Stimulated activated CD4-positive, alpha-beta T cell treated with anti-CD3 and anti-CD28 coated beads, Interleukin-2, amount 100 ng/mL, for 48 hours (primary cell): Measurements from ENCODE around the gene C3orf62.
A peak's percentile ranks its signal among the peaks of the same experiment; 100 is the strongest.

Source experiments
- DNase-seq, 2 donors: peaks; one replicate each; pipeline ENCODE4 v3.0.0-alpha.2; 2020

Gene C3orf62

GRCh38 chr3:49276475-49277382 lies at the start of gene C3orf62:
Gene C3orf62 (minus strand): TSS chr3:49277232. CDS start chr3:49276872, 360 bp downstream.
- peak; percentile 73 to 74 for DNase-seq

- no peak for DNase-seq
These were observed 47.7 kb upstream of the C3orf62 start for GRCh38 chr3:49324768-49325167.

GRCh38 chr3:49316696-49317457 lies 39.8 kb upstream of the C3orf62 start:
- no peak for DNase-seq

GRCh38 chr3:49313896-49314688 lies 37.1 kb upstream of the C3orf62 start:
- DNase-seq, result no peak

DNA sequence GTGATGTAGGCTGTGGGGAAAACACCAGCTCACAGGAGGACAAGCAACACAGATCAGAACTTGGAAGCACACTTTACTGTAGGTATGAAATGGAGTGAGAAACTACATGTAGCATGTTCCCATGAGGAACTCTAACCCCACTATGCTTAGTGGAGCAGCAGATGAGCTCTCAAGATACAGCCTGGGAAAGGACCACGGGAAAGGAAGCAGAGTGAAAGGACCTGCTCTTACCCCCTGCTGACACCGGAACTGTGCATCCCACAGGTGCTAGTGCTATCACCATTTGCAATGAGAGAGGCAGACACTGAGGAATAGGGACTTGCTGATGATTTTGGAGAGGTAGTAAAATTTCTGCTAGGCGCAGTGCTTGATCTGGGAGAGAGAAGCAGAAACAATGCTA lies 34.3 kb upstream of the C3orf62 start:
- DNase-seq, result no peak

- no peak for DNase-seq
These were observed 33.6 kb upstream of the C3orf62 start for GRCh38 chr3:49310677-49311076.

GRCh38 chr3:49305608-49306007 lies 28.6 kb upstream of the C3orf62 start:
- DNase-seq, result no peak

DNA sequence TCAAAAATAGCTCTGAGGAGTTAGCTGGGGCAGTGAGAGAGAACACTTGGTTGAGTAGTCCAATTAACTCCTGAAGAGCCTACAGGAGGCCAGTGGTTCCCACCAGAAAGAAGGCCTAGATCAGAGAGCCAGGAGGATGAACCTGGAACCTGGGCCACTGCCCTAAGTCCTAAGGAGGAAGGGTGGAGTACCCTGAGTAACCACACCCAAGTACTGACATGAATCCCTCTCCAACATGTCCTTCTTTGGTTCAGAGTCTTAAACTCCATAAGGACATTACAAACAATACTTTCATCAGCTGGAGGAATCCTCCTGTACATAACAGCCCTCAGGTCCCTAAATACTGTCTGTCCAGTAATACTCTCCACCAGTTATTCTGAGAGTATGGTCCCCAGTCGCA lies 25.6 kb upstream of the C3orf62 start:
- DNase-seq, result no peak

- no peak for DNase-seq
These were observed 23.6 kb upstream of the C3orf62 start for GRCh38 chr3:49300595-49300994.

DNA sequence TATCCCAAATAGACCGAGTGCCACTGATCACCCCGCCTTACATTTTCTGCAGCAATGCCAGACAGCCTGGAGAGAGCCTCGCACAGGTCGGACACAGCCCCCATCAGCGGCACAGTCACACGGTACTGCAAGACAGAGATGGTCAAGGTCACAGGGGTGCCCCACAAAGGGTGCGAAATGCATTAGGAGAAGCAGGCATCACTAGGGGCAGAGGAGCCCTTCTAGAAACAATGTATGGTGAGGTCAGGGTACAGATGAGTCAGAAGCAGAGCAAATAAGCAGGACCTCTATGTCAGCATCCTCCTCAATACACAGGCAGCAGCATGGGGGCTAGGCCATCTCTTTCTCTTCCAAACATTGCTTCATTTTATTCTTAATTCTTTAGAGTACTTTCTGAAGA lies 21.5 kb upstream of the C3orf62 start:
- DNase-seq, result no peak

GRCh38 chr3:49296781-49297411 lies 19.9 kb upstream of the C3orf62 start:
- no peak for DNase-seq

DNA sequence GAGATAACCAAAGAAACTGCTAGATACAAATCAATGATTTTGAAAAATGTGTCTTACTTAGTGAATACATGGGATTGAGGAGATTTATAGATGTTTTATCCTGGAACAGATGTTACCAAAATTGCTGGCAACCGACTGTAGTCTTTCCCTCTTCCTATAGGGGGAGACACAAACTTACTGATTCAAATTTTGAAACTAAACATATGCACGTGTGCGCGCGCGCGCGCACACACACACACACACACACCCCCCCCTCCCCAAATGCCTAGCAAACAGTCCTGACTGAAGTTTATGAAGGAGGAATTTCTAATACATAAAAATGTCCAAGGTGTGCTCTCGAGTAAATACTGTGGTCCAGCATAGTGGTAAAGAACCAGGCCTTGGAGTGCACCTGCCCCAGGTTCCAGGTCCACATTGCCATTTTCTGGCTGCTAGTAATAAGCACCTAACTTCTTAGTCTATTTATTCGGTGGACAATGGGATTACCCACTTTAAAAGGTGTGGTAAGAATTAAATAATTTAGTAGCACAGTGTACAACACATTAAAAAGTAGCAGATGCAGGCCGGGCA lies 18.5 kb upstream of the C3orf62 start:
- DNase-seq, result peak; percentile 6 to 22

- DNase-seq, result no peak
These were observed 17.3 kb upstream of the C3orf62 start for GRCh38 chr3:49294343-49294742.

GRCh38 chr3:49283997-49284396 lies 7.0 kb upstream of the C3orf62 start:
- DNase-seq, result no peak

- DNase-seq, result no peak
These were observed 2.3 kb upstream of the C3orf62 start for GRCh38 chr3:49279376-49279775.

- no peak for DNase-seq
These were observed 1.5 kb upstream of the C3orf62 start for GRCh38 chr3:49278548-49278947.

DNA sequence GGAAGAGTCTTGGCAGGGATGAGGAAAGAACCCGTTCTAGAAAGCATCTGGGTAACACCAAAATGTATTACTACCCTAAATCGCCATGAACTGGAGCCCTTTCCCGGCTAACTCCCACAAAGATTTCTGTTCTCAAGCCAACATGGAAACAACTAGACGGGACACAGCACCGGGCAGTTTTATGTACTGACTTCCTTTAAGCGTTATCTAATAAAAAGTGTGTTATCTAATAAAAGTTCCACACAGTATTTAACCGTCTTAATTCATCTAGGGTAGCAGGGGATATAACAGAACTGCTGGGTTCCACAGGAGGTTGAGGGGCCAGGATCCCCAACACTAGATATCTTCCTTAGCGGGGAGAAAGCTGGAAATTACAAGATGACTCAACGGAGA lies 347 bp upstream of the C3orf62 start:
- no peak for DNase-seq

DNA sequence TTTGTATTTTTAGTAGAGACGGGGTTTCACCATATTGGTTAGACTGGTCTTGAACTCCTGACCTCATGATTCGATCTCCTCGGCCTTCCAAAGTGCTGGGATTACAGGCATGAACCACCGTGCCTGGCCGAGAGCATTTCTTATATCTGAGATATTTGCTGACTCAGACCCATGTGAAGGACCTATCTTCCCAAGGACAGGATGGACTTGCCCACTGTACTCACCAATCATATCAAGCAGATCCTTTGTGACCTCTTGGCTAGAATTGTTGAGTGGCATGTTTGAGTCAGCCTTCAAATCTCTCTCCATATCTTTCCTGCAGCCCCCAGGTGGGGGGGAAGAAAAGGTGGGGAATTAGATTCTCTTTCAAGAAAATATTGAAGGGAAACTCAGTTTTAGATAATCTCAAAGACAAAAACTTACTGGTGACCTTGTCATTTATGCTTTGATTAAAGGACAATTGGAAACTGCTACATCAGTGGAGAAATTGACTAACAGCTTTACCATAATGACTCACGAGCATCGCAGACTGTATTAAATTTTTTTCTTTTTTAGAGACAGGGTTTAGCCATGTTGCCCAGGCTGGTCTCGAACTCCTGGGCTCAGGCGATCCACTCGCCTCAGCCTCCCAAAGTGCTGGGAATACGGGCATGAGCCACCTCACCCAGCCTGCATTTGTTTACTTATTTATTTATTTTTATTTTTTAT lies 3.1 kb downstream of the C3orf62 start:
- DNase-seq, result no peak

GRCh38 chr3:49271047-49271446 lies 6.0 kb downstream of the C3orf62 start:
- DNase-seq, result no peak

GRCh38 chr3:49270156-49270500 lies 6.9 kb downstream of the C3orf62 start:
- DNase-seq, result no peak

DNA sequence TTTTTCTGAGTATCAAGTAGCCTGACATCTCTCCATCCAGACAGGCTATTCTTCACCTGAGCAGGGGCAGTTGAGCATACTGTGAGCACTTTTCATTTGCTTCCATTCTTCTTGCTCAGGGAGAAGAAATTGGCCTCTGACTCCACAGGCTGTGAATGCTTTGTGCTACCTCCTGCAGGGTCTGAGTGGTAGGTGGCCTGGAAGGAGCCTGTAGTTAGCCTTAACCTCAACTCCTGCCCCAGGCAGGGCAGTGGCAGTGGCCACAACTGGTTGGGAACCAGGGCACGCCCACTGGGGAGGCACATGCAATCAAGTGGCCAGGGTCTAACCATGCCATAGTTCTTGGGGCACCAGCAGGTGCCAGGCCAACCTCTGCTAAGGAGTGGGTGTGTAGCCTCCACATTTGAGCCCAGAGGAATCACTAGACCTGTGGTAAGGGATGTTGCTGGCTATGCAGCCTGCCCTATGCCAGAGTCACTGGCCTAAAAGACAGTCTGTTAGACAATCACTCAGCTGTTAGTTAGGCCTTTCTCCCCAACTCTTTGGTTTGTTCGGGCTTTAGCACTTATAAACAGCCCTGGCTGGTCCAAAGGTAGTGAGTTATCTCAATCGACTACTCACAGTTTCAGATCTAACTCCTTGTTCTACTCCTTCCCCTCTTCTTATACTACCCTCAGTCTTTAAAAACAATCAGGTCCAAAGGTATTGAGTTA lies 7.4 kb downstream of the C3orf62 start:
- DNase-seq, result no peak
